ENCODE measurements around the gene TBC1D5.

- no peak for TF ChIP-seq EZH2 (IDR thresholded peaks at IDR 0.05)
- TF ChIP-seq CTCF (IDR thresholded peaks at IDR 0.05), result no peak
- no peak for TF ChIP-seq EZH2phosphoT487 (IDR thresholded peaks at IDR 0.05)
These were observed 236.6 kb downstream of the TBC1D5 start for GRCh38 chr3:17505856-17506255.

All from neural progenitor cell (in vitro differentiated cells).